GM19193 (cell line): ENCODE results near the gene PPM1L.

Experiments used
- POLR2A ChIP-seq: IDR thresholded peaks from 4 replicates; pipeline ENCODE4 v1.6.1; 2011; ENCODE audit not compliant: insufficient read depth, insufficient read length; ENCODE audit errors: extremely low read depth

The PPM1L gene

DNA sequence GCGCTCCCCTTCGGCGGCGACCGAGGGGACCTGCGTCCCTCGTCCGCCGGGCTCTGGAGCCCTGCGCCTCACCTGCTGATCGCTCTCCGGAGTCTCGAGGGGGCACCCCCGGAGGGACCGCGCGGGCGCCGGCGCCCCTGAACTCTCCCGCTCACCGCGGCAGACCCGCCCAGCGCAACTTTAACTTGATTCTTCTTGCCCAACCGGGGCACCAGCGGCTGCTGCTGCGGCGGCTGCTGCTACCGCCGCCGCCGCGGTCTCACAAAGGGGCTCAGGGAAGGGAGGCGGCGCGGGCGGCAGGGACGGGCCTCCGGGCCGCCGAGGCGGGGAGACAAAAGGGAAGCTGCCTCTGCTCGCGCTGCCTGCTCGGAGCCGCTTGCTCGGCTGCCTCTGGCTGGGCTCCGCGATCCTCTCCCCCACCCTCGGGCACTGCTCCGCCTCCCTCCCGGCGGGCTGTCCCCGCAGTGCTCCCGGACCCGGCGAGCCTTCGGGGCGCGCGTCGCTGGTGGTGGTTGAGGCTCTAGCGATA, at the start of gene PPM1L:
Gene PPM1L (plus strand): TSS at position 456 of the 529 bp plus-strand sequence.
- TF ChIP-seq POLR2A, result no peak

DNA sequence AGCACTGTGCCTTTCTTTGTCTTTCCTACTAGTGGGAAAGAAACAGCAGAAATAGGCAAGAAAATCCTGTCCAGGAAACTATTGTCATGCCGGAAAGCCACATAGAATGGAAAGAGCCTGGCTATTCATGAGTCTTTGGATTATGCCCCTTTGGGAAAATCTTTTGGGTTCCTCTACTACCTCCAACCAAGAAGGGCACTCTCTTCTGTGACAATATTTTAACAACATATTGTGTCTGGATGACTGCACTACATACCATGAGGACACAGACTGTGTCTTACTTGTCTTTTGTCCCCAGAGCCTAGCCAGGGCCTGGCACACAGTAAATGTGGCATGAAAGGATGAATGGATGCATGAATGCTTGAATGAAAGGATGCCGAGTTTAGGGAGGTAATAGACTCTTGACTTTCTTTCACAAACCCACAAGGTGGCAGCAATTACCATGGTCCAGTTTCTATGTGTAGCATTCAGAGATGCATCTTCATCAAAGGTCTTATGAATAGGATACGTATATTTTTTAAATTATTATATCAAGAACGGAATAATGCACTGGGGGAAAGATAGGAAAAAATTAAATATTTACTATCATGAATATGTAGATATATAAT, 48.7 kb upstream of the PPM1L start:
- no peak for TF ChIP-seq POLR2A

DNA sequence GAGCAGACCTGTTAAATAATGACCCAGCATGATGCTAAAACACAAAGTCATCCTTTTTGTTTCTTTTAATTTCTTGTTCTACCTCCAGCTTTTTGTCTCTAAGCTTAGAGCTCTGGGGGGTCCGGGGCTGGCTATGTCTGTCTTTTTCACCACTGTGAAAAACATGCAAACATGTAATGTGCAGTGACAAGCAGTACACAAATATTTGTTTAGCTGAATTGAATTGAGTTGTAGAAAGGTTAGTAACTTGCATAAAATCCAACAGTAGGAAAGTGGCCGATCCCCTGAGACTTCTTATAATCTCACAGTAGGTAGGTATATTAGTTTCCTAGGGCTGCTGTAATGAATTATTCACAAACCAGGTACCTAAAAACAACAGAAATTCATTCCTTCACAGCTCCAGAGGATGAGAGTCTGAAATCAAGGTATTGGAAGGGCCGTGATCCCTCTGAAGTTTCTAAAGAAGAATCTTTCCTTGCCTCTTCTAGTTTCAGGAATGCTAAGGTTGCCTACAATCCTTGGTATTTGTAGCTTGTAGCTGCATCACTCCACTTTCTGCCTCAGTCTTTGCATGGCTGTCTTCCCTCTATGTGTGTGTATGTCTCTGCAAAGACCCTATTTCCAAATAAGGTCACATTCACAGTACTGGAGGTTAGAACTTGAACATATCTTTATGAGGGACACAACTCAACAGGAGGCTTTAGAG, 46.4 kb upstream of the PPM1L start:
- TF ChIP-seq POLR2A, result no peak

DNA sequence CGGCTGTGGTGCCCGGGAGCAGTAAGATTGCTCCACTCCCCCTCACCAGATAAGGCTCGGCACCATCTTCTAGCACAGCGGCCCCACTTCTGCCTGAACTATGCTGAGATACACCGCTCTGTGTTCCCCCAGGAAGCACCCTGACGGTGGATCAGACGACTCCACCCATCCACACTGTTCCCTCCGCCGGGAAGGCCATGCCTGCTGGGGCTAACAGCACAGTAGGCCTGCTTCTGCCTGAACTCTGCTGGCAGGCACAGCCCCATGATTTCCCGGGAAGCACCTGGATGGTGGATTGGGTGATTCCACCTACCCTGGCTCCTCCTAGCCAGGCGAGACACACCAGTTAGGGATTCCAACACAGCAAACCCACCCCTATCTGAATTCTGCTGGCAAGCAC, 36.3 kb upstream of the PPM1L start:
- TF ChIP-seq POLR2A, result no peak

DNA sequence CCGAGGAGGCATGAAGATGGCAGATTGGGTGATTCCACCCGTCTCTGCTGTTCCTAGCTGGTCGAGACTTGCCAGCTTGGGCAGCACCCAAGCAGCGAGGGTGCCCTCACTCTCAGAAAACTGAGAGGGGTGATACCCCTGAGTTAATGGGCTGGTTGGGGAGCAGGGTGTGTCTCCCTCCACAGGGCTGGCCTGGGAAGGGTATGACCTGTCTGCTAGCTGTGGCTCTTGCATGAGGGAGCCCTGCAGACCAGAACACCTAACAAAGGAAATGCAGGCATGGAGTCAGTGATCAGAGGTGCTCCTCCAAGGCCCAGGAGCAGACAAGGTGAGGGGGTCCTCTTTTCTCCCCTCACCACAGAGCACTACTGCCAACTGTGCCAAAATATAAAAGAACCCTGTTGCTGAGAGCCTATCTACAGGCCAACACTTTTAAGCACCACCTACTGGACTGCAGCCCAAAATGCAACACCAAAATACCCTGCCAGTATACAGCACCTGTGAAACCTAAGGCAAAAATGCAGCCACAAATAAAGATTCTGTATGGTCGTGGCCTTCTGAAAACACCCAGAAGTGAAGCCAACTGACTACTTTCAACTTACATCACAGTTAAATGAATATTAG, 35.8 kb upstream of the PPM1L start:
- no peak for TF ChIP-seq POLR2A

DNA sequence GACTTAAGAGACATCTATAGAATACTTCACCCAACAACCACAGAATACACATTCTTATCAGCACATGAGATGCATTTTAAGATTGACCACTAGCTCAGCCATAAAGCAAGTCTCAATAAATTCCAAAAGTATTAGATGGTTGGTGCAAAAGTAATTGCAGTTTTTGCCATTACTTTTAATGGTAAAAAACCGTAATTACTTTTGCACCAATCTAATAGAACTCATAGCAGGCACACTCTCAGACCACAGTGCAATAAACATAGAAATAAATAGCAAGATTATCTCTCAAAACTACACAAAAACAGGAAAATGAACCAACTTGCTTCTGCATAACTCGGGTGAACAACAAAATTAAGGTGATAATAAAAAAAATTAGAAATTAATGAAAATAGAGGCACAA, 33.7 kb upstream of the PPM1L start:
- no peak for TF ChIP-seq POLR2A

DNA sequence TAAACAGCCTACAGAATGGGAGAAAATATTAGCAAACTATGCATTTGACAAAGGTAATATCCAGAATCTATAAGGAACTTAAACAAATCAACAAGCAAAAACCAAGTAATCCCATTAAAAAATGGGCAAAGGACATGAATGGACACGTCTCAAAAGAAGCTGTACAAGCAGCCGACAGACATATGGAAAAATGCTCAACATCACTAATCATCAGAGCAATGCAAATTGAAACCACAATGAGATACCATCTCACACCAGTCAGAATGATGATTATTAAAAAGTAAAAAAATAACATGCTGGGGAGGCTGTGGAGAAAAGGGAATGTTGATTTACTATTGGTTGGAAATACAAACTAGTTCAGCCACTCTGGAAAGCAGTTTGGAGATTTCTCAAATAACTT, 30.7 kb upstream of the PPM1L start:
- no peak for TF ChIP-seq POLR2A

DNA sequence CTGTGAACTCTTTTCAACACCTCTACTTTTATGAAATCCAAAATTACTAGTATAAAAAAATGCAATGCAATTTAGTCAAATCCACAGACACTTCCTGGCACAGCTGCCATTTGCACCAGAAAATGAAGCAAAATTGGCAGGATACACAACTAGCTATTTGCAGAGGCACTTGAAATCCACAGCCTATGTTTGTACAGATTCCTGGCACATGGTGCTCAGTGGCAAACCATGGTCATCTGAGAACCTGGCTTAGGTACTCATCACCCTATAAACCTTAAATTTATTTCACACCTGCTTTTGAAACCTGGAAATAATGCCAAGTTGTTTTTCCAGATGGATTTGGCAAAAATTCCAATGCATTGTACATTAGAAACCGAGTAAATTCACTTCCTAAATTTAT, 20.2 kb upstream of the PPM1L start:
- no peak for TF ChIP-seq POLR2A

DNA sequence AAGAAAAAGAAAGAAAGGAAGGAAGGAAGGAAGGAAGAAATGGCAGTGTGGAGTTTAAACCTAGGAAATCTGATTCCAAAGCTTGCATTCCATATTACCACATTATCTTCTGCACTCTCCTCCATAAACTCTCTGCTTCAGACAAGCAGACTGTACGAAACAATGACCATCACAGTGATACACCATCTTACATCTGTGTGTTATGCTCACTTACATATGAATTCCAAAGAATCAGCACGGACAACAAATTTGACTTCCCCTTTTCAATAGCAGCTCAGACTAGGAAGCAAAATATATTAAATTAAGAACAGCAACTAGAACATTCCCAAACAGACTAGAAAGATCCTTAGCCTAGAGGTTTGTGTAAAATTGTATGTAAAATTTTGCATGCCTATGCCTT, 18.0 kb upstream of the PPM1L start:
- no peak for TF ChIP-seq POLR2A

DNA sequence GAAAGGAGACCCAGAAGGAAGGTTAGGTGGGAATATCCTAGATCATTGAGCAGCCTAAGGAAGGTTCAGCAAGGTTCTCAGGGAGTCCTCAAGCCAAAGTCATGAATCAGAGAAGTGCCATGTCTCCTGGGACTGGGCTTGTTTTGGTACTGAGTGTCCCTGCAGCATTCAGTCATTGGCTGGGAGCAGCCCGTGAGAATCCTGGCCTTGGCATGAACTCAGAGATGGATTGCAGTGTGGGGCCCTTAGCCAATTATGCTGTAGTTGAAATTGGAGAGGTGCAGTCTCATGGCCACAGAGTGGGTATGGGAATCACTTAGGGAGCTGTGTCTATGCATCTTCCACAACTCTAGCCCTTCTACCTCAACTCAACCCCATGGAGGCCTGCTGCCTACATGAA, 17.0 kb upstream of the PPM1L start:
- no peak for TF ChIP-seq POLR2A

DNA sequence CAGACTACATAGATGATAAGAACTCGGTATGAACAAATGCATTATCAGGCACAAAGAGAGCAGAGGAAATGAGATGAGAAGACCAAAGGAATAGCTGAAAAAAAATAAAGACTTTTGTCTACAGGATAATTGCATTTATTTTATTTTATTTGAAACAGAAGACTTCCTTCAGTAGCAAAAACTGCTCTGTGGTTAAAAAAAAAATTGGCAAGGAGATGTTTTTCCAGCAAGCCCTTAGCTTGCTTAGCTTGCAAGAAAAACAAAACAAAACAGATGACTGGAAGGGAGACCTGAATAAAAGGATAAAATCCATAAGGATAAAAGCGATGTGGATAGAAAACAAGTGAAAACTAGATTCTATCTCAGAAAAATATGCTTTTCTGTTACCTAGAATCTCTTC, 9.1 kb upstream of the PPM1L start:
- no peak for TF ChIP-seq POLR2A

DNA sequence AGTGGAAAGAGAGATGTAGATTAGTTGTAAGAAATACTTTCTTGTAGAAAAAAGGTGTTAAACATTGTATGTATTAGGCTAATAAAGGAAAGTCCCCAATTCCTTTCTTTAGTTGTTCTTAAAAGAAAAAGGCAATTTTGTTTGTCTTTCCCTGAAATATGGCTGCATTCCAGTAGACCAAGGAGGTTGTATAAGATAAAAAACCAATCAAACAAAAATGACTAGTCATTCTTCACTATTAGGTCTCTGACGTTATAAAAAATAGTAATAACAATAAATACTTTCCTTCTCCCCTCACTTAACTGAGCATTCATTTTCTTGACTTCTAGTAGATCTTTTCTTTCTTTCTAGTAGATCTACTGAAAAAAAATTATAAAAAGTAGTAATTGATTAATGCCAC, 8.6 kb upstream of the PPM1L start:
- TF ChIP-seq POLR2A, result no peak

DNA sequence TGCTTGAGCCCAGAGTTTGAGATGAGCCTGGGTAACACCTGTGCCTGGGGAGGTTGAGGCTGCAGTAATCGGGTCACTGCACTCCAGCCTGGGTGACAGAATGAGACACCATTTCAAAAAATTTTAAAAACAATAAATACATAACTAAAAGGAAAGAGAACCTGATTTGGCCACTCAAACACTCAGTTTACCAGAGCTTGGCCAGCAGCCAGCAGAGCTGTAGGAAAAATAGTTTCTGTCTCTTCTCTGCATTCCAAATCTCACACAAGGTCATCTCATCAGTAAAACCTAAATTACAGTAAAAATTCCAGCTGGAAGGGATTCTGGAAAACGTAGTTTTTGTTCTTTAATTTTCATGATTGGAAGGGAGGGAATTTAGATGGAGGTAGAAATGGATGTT, 7.8 kb upstream of the PPM1L start:
- TF ChIP-seq POLR2A, result no peak

DNA sequence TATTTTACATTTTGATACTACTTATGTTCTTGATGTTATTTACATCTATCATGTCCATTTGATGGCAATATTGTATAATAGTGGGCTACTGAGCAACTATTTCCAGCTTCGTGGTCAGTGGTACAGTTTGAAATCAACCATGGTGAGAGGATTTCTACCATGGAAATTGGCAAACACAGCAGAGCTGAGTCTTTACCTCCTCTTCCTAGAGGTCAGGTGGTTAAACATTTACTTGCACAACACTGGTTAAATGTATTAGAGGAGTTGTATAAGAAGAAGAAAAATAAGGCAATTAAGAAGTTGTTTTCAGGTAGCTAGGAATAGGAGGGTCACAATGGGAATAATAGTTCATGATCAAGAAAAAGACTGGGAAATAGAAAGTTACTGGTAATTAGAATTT, 7.2 kb upstream of the PPM1L start:
- TF ChIP-seq POLR2A, result no peak

DNA sequence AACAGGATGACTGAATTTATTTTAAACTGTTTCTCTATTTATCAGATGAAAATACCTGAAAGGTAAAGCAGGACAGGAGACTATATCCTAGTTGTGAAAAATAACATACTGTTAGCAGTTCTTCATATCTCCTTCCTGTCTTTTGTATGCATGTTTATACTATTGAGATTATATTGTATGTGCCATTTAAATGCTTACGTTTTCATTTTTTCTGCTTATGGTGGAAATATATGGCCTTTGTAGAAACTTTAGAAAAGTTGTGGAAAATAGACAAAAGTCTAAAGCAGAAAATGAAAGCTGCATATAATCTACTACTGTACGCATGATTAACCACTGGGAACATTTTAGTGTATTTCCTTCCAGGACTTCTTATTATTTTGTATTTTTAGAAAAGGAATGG, 2.1 kb upstream of the PPM1L start:
- no peak for TF ChIP-seq POLR2A

DNA sequence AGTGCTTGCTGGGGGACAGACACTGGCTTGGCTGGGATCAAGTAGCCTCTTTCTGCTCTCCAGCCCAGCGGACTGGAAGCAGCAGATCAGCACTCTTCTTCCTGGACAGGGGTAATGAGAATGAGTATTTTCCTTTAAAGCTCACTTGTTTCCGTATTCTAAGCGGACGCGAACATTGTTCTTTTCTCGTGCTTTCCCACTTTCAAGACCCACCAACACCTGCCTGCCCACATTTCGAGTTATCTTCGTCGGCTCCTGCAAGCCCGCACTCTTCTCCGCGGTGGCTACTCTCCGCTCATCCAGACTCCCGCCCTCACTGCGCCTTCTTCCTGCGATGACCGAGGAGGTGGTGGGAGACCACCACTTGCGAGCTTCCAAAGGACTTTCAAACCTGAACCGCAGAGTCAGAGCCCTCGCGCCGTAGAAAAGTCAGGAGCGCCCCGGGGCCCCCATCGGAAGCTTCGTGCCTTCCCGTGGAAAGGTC, 1.6 kb upstream of the PPM1L start:
- no peak for TF ChIP-seq POLR2A
